Psoas muscle (tissue), 8 donors: ENCODE data around the gene IFIT3. TPM values are rescaled to one million over a fixed set of nuclear protein-coding genes. Genes with fewer than 3 reads are reported as not detected.
A peak's percentile ranks its signal among the peaks of the same experiment; 100 is the strongest.

Experiments
- ATAC-seq, 4 donors: fragments of 200-7000 bp; cut with Tn5 transposase; one replicate each; pipeline ENCODE4 v1.9.1; 2020; ENCODE audit warnings: moderate library complexity in 3 of 4, mild to moderate bottlenecking in 2 of 4
- DNase-seq, 2 donors: peaks; one replicate each; pipeline ENCODE4 v3.0.0-alpha.2; 2020
- H3K27ac ChIP-seq: fragments of 200-600 bp; one replicate; pipeline ENCODE4 v1.8.0; 2022
- H3K27me3 ChIP-seq, 3 donors: fragments of 200-600 bp in 1 of 3; one replicate each; pipeline versions ENCODE4 v1.6.1 to v1.8.0; 2013 to 2022; ENCODE audit warnings: low read length in 2 of 3, mild to moderate bottlenecking in 2 of 3, moderate library complexity in 1 of 3; ENCODE audit not compliant: insufficient read depth in 3 of 3
- H3K36me3 ChIP-seq, 2 donors: fragments of 200-600 bp in 1 of 2; one replicate each; pipeline versions ENCODE4 v1.6.1 to v1.8.0; 2013 to 2022; ENCODE audit warnings: low read depth in 1 of 2, mild to moderate bottlenecking in 1 of 2, moderate library complexity in 1 of 2; ENCODE audit not compliant: insufficient read depth in 1 of 2
- H3K4me1 ChIP-seq: fragments of 200-600 bp; one replicate; pipeline ENCODE4 v1.8.0; 2022
- H3K4me3 ChIP-seq: fragments of 200-600 bp; one replicate; pipeline ENCODE4 v1.8.0; 2022; ENCODE audit warnings: mild to moderate bottlenecking
- H3K9me3 ChIP-seq: fragments of 200-600 bp; one replicate; pipeline ENCODE4 v1.8.0; 2022
- WGBS, 3 donors: extraction: QIAGEN DNeasy Blood & Tissue Kit; methylation state at CpG; one replicate each; pipeline versions ENCODE4 v1.1.6 to v1.1.7; 2013; 5-methylcytosine and 5-hydroxymethylcytosine counted together
- intact Hi-C, 2 donors: fragments of 100-400 bp; cut with DNase I; formaldehyde crosslinking; loops; one replicate each; pipeline versions ENCODE4 v1.11.0 to v1.14.2; 2022
- polyA plus RNA-seq, 3 donors: library from polyadenylated mRNA; stranded (reverse); fragments of 200-250 nt; gene quantifications; one replicate each; pipeline ENCODE4 v1.2.3, GENCODE V29; 2013
- total RNA-seq, 4 donors: library from RNA; stranded (reverse); fragmentation: NEBNext Ultra II Directional in 2 of 4; extraction: Animal tissue kit (Norgen Biotek cat#: 25700) in 2 of 4; gene quantifications; one replicate each; pipeline versions ENCODE4 v1.2.1 to v1.2.4, GENCODE V29; 2021 to 2023
- TF ChIP-seq, protein P1 (sequence below): fragments of 200-600 bp; IDR thresholded peaks from one replicate; pipeline ENCODE4 v1.8.0; 2022; ENCODE audit warnings: antibody characterized with exemption
- donor health status: healthy with polysubstance abuse.
- donor health status: DM: no; HTN: no; CAD: no; lungs with moderate emphysema.
- donor health status: Bipolar disorder and iron deficiency.
- donor health status: healthy.
- donor health status: DM: yes; HTN: yes; CAD: no.
- donor health status: DM: no; HTN: no; CAD: no.
- donor health status: DM: no; HTN: no; CAD: no.
- donor health status: DM: yes; HTN: yes; CAD: no.

Gene IFIT3
- total and polyA plus RNA-seq, 7 donors, result 2.0 to 7.1 (median 4.6) TPM

DNA sequence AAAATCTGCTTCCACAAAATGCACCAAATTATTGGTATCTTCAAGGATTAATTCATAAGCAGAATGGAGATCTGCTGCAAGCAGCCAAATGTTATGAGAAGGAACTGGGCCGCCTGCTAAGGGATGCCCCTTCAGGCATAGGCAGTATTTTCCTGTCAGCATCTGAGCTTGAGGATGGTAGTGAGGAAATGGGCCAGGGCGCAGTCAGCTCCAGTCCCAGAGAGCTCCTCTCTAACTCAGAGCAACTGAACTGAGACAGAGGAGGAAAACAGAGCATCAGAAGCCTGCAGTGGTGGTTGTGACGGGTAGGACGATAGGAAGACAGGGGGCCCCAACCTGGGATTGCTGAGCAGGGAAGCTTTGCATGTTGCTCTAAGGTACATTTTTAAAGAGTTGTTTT is 12.1 kb downstream of the IFIT3 start:
- no peak for DNase-seq
- Histone ChIP-seq H3K27me3 (no peaks in the 10 kb centered on the region), H3K9me3 (no peaks in the 10 kb centered on the region), H3K36me3 (peaks cover 0 to 8% of the 10 kb centered on the region in 2 donors), H3K4me3 (no peak overlapping the region), H3K27ac (no peak overlapping the region), H3K4me1 (peaks cover 18% of the 10 kb centered on the region)
- intact Hi-C loops, result loop anchor here in 1 of 2 donors (5.0 kb wide), 1 partner anchor 32 kb away; no protein-coding TSS in a partner anchor
- TF ChIP-seq, protein P1, sequence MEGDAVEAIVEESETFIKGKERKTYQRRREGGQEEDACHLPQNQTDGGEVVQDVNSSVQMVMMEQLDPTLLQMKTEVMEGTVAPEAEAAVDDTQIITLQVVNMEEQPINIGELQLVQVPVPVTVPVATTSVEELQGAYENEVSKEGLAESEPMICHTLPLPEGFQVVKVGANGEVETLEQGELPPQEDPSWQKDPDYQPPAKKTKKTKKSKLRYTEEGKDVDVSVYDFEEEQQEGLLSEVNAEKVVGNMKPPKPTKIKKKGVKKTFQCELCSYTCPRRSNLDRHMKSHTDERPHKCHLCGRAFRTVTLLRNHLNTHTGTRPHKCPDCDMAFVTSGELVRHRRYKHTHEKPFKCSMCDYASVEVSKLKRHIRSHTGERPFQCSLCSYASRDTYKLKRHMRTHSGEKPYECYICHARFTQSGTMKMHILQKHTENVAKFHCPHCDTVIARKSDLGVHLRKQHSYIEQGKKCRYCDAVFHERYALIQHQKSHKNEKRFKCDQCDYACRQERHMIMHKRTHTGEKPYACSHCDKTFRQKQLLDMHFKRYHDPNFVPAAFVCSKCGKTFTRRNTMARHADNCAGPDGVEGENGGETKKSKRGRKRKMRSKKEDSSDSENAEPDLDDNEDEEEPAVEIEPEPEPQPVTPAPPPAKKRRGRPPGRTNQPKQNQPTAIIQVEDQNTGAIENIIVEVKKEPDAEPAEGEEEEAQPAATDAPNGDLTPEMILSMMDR, result no peak
- 92 to 100% (median 93%) methylated on average over 4 of the region's 4 CpGs for WGBS, 3 donors
- peak in 1 of 4 donors; percentile 25 for ATAC-seq

DNA sequence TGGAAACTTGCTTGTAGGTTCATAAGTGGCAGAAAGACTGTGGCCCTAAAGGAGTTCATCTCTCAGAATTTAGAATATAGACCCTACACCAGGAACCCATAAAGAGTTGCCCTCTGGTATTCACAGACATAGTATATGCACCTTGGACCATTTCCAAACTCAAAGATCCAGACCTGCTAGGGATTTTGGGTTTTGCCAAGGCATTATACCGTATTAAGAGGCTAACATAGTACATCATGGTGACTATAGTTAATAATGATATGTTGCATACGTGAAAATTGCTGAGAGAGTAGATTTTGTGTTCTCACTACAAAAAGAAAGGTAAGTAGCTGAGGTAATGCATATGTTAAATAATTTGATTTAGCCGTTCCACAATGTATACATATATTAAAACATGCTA is 13.9 kb downstream of the IFIT3 start:
- ATAC-seq (no peak), DNase-seq (no peak)
- no peak overlapping the region for H3K27ac ChIP-seq
- H3K4me1 ChIP-seq, result peaks cover 18% of the 10 kb centered on the region
- H3K4me3 ChIP-seq, result no peak overlapping the region
- H3K9me3 ChIP-seq, result no peaks in the 10 kb centered on the region
- TF ChIP-seq, protein P1, result no peak
- peaks cover 0 to 8% of the 10 kb centered on the region in 2 donors for H3K36me3 ChIP-seq
- intact Hi-C loops, result no loop called here
- WGBS, 3 donors, result 83 to 94% (median 85%) methylated on average over 3 of the region's 3 CpGs
- no peaks in the 10 kb centered on the region for H3K27me3 ChIP-seq

DNA sequence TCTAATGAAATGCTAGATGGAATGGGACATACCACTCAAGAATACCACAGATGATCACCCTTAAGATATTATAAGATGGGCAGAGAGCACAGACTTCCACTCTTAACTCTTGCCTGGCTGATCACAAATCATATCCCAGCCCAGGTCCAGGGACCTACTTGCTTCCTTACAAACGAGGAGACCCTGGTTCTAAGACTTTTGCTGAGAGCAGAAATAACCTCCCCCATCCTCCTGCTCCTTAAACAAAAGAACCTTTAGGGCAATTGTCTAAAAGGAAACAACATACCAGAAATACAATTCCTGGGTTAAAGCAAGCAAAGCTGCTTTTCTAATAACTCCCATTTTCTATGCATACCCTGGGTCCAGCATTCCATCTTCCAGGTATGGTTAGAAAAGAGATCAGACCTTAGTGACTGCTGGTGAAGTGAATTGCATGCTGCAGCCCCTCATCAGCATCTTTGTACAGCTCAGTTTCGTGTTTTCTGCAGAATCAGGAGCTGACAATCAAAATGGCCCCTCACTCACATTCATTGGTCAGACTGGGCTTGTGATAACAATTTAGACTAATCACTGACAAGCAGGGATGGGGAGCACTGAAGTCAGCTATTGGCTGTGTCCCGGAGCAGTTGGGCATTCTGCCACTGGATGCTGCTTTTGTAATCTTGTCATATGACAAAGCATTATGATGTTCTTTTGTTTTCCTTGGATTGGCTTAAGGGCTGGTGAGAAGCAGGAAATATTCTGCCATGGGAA is 14.6 kb downstream of the IFIT3 start:
- peak in 2 of 4 donors; percentile 24 to 40 for ATAC-seq
- H3K9me3 ChIP-seq, result no peaks in the 10 kb centered on the region
- TF ChIP-seq, protein P1, result no peak
- no peak overlapping the region for H3K27ac ChIP-seq
- intact Hi-C loops, result no loop called here
- peaks cover 0 to 8% of the 10 kb centered on the region in 2 donors for H3K36me3 ChIP-seq
- peaks cover 20% of the 10 kb centered on the region for H3K4me1 ChIP-seq
- DNase-seq, result peak; percentile 66 to 69
- no peaks in the 10 kb centered on the region for H3K27me3 ChIP-seq
- 54 to 66% (median 55%) methylated on average over 3 of the region's 3 CpGs for WGBS, 3 donors
- H3K4me3 ChIP-seq, result no peak overlapping the region

GRCh38 chr10:89343089-89343767 is 15.4 kb downstream of the IFIT3 start:
- H3K9me3 ChIP-seq, result no peaks in the 10 kb centered on the region
- DNase-seq (no peak), ATAC-seq (no peak)
- 83% methylated on average over 5 of the region's 5 CpGs for WGBS, 3 donors
- intact Hi-C loops, result no loop called here
- no peaks in the 10 kb centered on the region for H3K27me3 ChIP-seq
- no peak overlapping the region for H3K27ac ChIP-seq
- H3K4me3 ChIP-seq, result no peak overlapping the region
- TF ChIP-seq, protein P1, result no peak
- H3K36me3 ChIP-seq, result peaks cover 0 to 8% of the 10 kb centered on the region in 2 donors
- peaks cover 20% of the 10 kb centered on the region for H3K4me1 ChIP-seq
